Osteoblast (primary cell): Measurements from ENCODE around the gene SLC18A2. TPM values are rescaled to one million over a fixed set of nuclear protein-coding genes. Genes with fewer than 3 reads are reported as not detected.

Experiments used
- DNase-seq: peaks from one replicate; pipeline ENCODE4 v3.0.0; 2011; ENCODE audit warnings: low spot score, mixed read lengths; ENCODE audit not compliant: insufficient read length; ENCODE audit errors: missing footprints
- H2AFZ ChIP-seq: 2 replicates; pipeline ENCODE4 v1.6.0; 2011; ENCODE audit warnings: mild to moderate bottlenecking, low read length
- H3K27ac ChIP-seq: 2 replicates; pipeline ENCODE4 v1.5.1; 2011; ENCODE audit warnings: mild to moderate bottlenecking, low read depth, low read length, moderate library complexity
- H3K27me3 ChIP-seq: 2 replicates; pipeline ENCODE4 v1.6.0; 2012; ENCODE audit warnings: mild to moderate bottlenecking, control low read depth, inconsistent platforms, low read length, moderate library complexity; ENCODE audit not compliant: insufficient read depth
- H3K36me3 ChIP-seq: 2 replicates; pipeline ENCODE4 v1.5.1; 2011; ENCODE audit warnings: mild to moderate bottlenecking, low read length, control low read depth, moderate library complexity; ENCODE audit not compliant: insufficient read depth
- H3K4me1 ChIP-seq: 2 replicates; pipeline ENCODE4 v1.5.1; 2011; ENCODE audit warnings: mild to moderate bottlenecking, low read length, control low read depth, moderate library complexity; ENCODE audit not compliant: insufficient read depth
- H3K4me2 ChIP-seq: 2 replicates; pipeline ENCODE4 v1.6.0; 2011; ENCODE audit warnings: mild to moderate bottlenecking, low read length; ENCODE audit not compliant: insufficient read depth
- H3K4me3 ChIP-seq: fragments of 200-600 bp; sonication (generic); 3 replicates; pipeline ENCODE4 v1.5.1; 2012; ENCODE audit warnings: mild to moderate bottlenecking, low read length, inconsistent platforms; ENCODE audit not compliant: insufficient read depth
- H3K79me2 ChIP-seq: 2 replicates; pipeline ENCODE4 v1.6.0; 2012; ENCODE audit warnings: mild to moderate bottlenecking, low read length, control low read depth, inconsistent platforms; ENCODE audit not compliant: insufficient read depth
- H3K9me3 ChIP-seq: 2 replicates; pipeline ENCODE4 v1.5.1; 2011; ENCODE audit warnings: low read depth, low read length, control low read depth
- H4K20me1 ChIP-seq: 2 replicates; pipeline ENCODE4 v1.6.0; 2012; ENCODE audit warnings: mild to moderate bottlenecking, low read length, control low read depth; ENCODE audit not compliant: insufficient read depth
- CTCF ChIP-seq: IDR thresholded peaks from 2 replicates; pipeline ENCODE4 v1.5.1; 2011; ENCODE audit warnings: mild to moderate bottlenecking, low read depth, low read length, moderate library complexity; ENCODE audit errors: extremely low read depth
- total RNA-seq: library from RNA; depleted of rRNA; stranded (reverse); fragments of >200 nt; gene quantifications from 2 replicates; pipeline ENCODE4 v1.2.3, GENCODE V29; 2012

Gene SLC18A2
- total RNA-seq, 1 donor, result not detected

- H3K4me1 ChIP-seq, result no peaks in the 10 kb centered on the region
- H3K36me3 ChIP-seq, result no peaks in the 10 kb centered on the region
- H3K27me3 ChIP-seq, result no peaks in the 10 kb centered on the region
- no peak overlapping the region for H2AFZ ChIP-seq
- no peak overlapping the region for H3K4me3 ChIP-seq
- peaks cover 11% of the 10 kb centered on the region for H3K79me2 ChIP-seq
- DNase-seq, result no peak
- no peaks in the 10 kb centered on the region for H3K9me3 ChIP-seq
- no peak for TF ChIP-seq CTCF
- no peak overlapping the region for H3K4me2 ChIP-seq
- no peak overlapping the region for H3K27ac ChIP-seq
- peaks cover 23% of the 10 kb centered on the region for H4K20me1 ChIP-seq
These were observed 75.8 kb downstream of the SLC18A2 start for GRCh38 chr10:117316701-117317100.

- H3K79me2 ChIP-seq, result peaks cover 24% of the 10 kb centered on the region
- H3K4me1 ChIP-seq, result peaks cover 7% of the 10 kb centered on the region
- no peaks in the 10 kb centered on the region for H3K36me3 ChIP-seq
- no peaks in the 10 kb centered on the region for H3K9me3 ChIP-seq
- no peaks in the 10 kb centered on the region for H3K27me3 ChIP-seq
- H3K4me3 ChIP-seq, result no peak overlapping the region
- DNase-seq, result no peak
- peaks cover 27% of the 10 kb centered on the region for H4K20me1 ChIP-seq
- no peak overlapping the region for H3K4me2 ChIP-seq
- no peak overlapping the region for H3K27ac ChIP-seq
- TF ChIP-seq CTCF, result peak; percentile 55
- no peak overlapping the region for H2AFZ ChIP-seq
These were observed 78.0 kb downstream of the SLC18A2 start for GRCh38 chr10:117318909-117319308.

- Histone ChIP-seq H3K4me1 (peaks cover 7% of the 10 kb centered on the region), H3K9me3 (no peaks in the 10 kb centered on the region), H3K79me2 (peaks cover 28% of the 10 kb centered on the region), H3K36me3 (no peaks in the 10 kb centered on the region), H4K20me1 (peaks cover 27% of the 10 kb centered on the region), H3K4me3 (no peak overlapping the region), H3K27me3 (no peaks in the 10 kb centered on the region), H2AFZ (no peak overlapping the region), H3K27ac (no peak overlapping the region), H3K4me2 (no peak overlapping the region)
- no peak for DNase-seq
- TF ChIP-seq CTCF, result peak; percentile 57
These were observed 79.2 kb downstream of the SLC18A2 start for GRCh38 chr10:117320050-117320665.

GRCh38 chr10:117322260-117322659, 81.3 kb downstream of the SLC18A2 start:
- H3K9me3 ChIP-seq, result no peaks in the 10 kb centered on the region
- H3K4me1 ChIP-seq, result peaks cover 7% of the 10 kb centered on the region
- no peak overlapping the region for H3K4me2 ChIP-seq
- no peak overlapping the region for H3K27ac ChIP-seq
- no peaks in the 10 kb centered on the region for H3K27me3 ChIP-seq
- H3K79me2 ChIP-seq, result peaks cover 42% of the 10 kb centered on the region
- H4K20me1 ChIP-seq, result peaks cover 36% of the 10 kb centered on the region
- H2AFZ ChIP-seq, result no peak overlapping the region
- peak; percentile 21 for DNase-seq
- H3K36me3 ChIP-seq, result no peaks in the 10 kb centered on the region
- H3K4me3 ChIP-seq, result no peak overlapping the region
- TF ChIP-seq CTCF, result peak; percentile 29
